ENCODE data around the gene RPS19. TPM values are rescaled to one million over a fixed set of nuclear protein-coding genes. Genes with fewer than 3 reads are reported as not detected.

Gene RPS19
- total RNA-seq, 4 donors from 2014 or later = 595 to 1,336 (median 1,016) TPM

DNA sequence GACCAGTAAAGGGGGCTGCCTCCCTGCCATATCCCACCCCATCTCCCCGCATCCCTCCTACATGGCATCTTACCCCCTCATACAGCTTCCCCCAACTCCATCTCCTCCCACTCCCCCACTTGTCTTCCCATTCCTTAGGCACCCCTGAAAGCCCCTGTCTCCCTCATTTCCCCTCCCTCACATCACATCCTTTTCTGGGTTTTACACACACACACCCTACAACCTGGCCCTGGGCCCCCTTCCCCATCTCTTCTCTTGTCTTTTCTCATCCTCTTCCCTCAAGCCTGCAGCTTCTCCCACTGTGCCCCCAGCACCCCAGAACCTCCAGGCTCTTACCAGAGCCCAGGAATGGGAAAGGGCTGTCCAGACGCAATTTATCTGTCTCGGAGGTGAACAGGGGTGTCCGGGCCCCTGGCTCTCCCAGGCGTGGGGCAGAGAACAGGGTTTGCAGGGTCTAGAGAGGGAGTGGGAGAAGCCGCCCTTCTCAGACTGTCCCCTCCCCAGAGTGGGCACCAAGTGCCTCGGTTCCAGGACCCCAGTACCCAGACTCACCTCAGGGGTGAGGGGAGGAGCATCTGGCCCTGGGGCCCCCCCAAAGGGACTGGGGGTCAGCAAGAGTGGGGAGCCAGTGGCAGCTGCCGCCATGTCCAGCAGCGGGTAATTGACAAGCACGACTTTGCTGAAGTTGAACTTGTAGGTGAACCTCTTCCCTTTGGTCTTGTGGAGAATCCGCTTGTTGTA is 48.8 kb downstream of the RPS19 start:
- no peaks in the 10 kb centered on the region for H3K9me3 ChIP-seq
- intact Hi-C loops (cut with DNase I; ENCODE audit: low total_unique reads) = no loop called here
- H3K4me3 ChIP-seq = no peak overlapping the region
- no peak overlapping the region for H3K27ac ChIP-seq
- in situ Hi-C loops (cut with MboI; ENCODE audit: low pct_ligation_motif_present in 1 of 4, low pct_unique_long_range_greater_than_20kb in 1 of 4, low sequenced_read_pairs in 3 of 4) = no loop called here
- 60 to 90% methylated on average over 3 to 11 of the region's 11 CpGs for WGBS, 2 donors (ENCODE audit: low coverage in 1 of 2)
- no peak for DNase-seq
- peaks cover 0 to 24% (median 20%) of the 10 kb centered on the region in 4 donors for H3K4me1 ChIP-seq
- H3K27me3 ChIP-seq = peaks cover 31% of the 10 kb centered on the region
- TF ChIP-seq EP300 (IDR thresholded peaks at IDR 0.05; ENCODE audit: low read depth) (no peak), POLR2AphosphoS5 (IDR thresholded peaks at IDR 0.05) (no peak)
- TF ChIP-seq, protein P1, sequence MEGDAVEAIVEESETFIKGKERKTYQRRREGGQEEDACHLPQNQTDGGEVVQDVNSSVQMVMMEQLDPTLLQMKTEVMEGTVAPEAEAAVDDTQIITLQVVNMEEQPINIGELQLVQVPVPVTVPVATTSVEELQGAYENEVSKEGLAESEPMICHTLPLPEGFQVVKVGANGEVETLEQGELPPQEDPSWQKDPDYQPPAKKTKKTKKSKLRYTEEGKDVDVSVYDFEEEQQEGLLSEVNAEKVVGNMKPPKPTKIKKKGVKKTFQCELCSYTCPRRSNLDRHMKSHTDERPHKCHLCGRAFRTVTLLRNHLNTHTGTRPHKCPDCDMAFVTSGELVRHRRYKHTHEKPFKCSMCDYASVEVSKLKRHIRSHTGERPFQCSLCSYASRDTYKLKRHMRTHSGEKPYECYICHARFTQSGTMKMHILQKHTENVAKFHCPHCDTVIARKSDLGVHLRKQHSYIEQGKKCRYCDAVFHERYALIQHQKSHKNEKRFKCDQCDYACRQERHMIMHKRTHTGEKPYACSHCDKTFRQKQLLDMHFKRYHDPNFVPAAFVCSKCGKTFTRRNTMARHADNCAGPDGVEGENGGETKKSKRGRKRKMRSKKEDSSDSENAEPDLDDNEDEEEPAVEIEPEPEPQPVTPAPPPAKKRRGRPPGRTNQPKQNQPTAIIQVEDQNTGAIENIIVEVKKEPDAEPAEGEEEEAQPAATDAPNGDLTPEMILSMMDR (IDR thresholded peaks at IDR 0.05) = no peak
- peaks cover 0 to 14% (median 6%) of the 10 kb centered on the region in 4 donors for H3K36me3 ChIP-seq

DNA sequence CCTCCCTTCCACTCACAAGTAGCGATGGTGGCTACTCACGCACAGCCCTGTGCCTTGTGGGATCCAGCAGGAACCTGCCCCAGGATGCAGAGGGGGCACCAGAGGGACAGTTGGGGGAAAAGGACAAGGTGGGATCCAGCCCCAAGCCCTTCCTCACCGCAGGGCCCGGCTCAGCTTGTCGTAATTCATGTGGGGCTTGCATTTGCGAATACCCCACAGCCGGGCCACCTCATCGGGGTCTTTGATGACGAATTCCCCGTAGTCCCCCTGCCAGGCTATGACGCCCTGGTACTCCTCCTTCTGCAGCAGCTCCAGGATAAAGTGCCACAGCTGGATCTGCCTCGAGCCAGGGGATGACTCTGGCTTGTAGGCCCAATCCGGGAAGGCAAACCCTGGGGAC is 49.7 kb downstream of the RPS19 start:
- Histone ChIP-seq H3K4me1 (peaks cover 0 to 20% (median 17%) of the 10 kb centered on the region in 4 donors), H3K27ac (no peak overlapping the region), H3K36me3 (peaks cover 0 to 11% (median 5%) of the 10 kb centered on the region in 4 donors), H3K4me3 (no peak overlapping the region), H3K9me3 (no peaks in the 10 kb centered on the region), H3K27me3 (peaks cover 35% of the 10 kb centered on the region)
- no peak for TF ChIP-seq EP300 (IDR thresholded peaks at IDR 0.05; ENCODE audit: low read depth)
- TF ChIP-seq, protein P1 (IDR thresholded peaks at IDR 0.05) = no peak
- TF ChIP-seq POLR2AphosphoS5 (IDR thresholded peaks at IDR 0.05) = no peak
- no peak for TF ChIP-seq POLR2A (IDR thresholded peaks at IDR 0.05)
- intact Hi-C loops (cut with DNase I; ENCODE audit: low total_unique reads) = no loop called here
- in situ Hi-C loops (cut with MboI; ENCODE audit: low pct_ligation_motif_present in 1 of 4, low pct_unique_long_range_greater_than_20kb in 1 of 4, low sequenced_read_pairs in 3 of 4) = no loop called here
- DNase-seq = no peak
- 73% methylated on average over 12 of the region's 13 CpGs; no CpG with 5 or more reads in 1 of the 2 donors for WGBS, 2 donors (ENCODE audit: low coverage in 1 of 2)

DNA sequence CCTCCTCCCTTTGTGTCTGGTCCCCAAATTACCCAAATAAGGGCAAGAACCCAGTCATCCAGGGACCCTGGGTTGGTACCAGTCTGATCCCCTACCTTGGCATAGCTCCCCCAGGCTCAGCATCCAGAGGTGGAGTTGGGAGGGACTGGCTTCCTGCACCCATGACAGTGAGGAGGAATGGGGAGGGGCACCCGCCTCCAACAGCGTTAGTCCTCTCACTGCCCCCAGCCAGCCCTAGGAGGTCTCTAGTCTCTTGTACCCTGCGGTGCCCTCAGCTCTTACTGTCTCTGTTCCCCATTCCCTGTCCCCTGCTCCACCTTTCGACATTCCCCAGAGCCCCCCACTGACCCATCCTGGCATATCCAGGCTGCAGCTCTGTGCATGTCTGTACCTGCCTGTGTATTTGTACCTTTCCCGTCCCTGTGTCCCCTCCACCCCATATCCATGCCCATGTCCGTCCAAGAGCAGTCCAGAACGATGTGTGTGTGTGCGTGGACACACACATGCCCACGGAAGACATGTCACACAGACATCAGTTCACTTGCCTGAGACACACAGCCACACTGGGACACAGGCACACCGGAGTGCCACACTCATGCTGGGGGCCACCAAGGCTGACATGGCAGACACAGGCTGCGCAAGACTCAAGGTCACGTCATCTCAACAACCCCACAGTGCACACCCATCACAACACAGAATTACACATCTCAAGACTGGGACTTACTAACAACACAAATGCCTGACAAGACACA is 50.4 kb downstream of the RPS19 start:
- Histone ChIP-seq H3K4me3 (no peak overlapping the region), H3K27me3 (peaks cover 41% of the 10 kb centered on the region), H3K36me3 (peaks cover 0 to 11% (median 5%) of the 10 kb centered on the region in 4 donors), H3K4me1 (peaks cover 3 to 17% (median 15%) of the 10 kb centered on the region in 4 donors), H3K27ac (no peak overlapping the region), H3K9me3 (no peaks in the 10 kb centered on the region)
- intact Hi-C loops (cut with DNase I; ENCODE audit: low total_unique reads) (no loop called here), in situ Hi-C loops (cut with MboI; ENCODE audit: low pct_ligation_motif_present in 1 of 4, low pct_unique_long_range_greater_than_20kb in 1 of 4, low sequenced_read_pairs in 3 of 4) (no loop called here)
- 60 to 73% methylated on average over 2 to 11 of the region's 12 CpGs for WGBS, 2 donors (ENCODE audit: low coverage in 1 of 2)
- no peak for DNase-seq
- TF ChIP-seq, protein P1 (IDR thresholded peaks at IDR 0.05) = no peak
- TF ChIP-seq POLR2AphosphoS5 (IDR thresholded peaks at IDR 0.05) = peak in 1 of 3 donors; percentile 7
